Activated T-helper 9 cell treated with anti-CD3 and anti-CD28 coated beads, Interleukin-2, amount 50 U/mL, for 16 hours (primary cell): ENCODE measurements around the gene GAD1.

Experiments
- DNase-seq: peaks from one replicate; pipeline ENCODE4 v3.0.0-alpha.2; 2020; ENCODE audit warnings: low read depth

GAD1 gene

GRCh38 chr2:170816504-170817092 is at the start of gene GAD1:
TSS of gene GAD1 (plus strand) at chr2:170816887. CDS start at chr2:170818592, 1,705 bp downstream.
- peak; percentile 44 for DNase-seq

- peak; percentile 3 for DNase-seq
Measured at GRCh38 chr2:170770008-170770605, 46.6 kb upstream of the GAD1 start, which contains the start of gene ERICH2. TSS of gene ERICH2 (plus strand) at chr2:170770378. CDS start at chr2:170770682, 304 bp downstream.

GRCh38 chr2:170770606-170771420 is 45.9 kb upstream of the GAD1 start:
- peak; percentile 54 for DNase-seq

- DNase-seq: no peak
Measured at GRCh38 chr2:170771421-170771937, 45.2 kb upstream of the GAD1 start.

GRCh38 chr2:170772295-170772694 is 44.4 kb upstream of the GAD1 start:
- DNase-seq: no peak

GRCh38 chr2:170774074-170774473 is 42.6 kb upstream of the GAD1 start:
- no peak for DNase-seq

GRCh38 chr2:170778900-170779299 is 37.8 kb upstream of the GAD1 start:
- DNase-seq: no peak

- no peak for DNase-seq
Measured at GRCh38 chr2:170779304-170779703, 37.4 kb upstream of the GAD1 start.

GRCh38 chr2:170782673-170783072 is 34.0 kb upstream of the GAD1 start:
- no peak for DNase-seq

- no peak for DNase-seq
Measured at GRCh38 chr2:170783549-170783948, 33.1 kb upstream of the GAD1 start.

GRCh38 chr2:170798996-170799395 is 17.7 kb upstream of the GAD1 start:
- no peak for DNase-seq

GRCh38 chr2:170806548-170806947 is 10.1 kb upstream of the GAD1 start:
- DNase-seq: no peak

- DNase-seq: no peak
Measured at GRCh38 chr2:170812710-170813600, 3.7 kb upstream of the GAD1 start.

GRCh38 chr2:170813611-170814532 is 2.8 kb upstream of the GAD1 start:
- DNase-seq: no peak

GRCh38 chr2:170814533-170815230 is 2.0 kb upstream of the GAD1 start:
- no peak for DNase-seq

GRCh38 chr2:170815311-170815710 is 1.4 kb upstream of the GAD1 start:
- DNase-seq: no peak

GRCh38 chr2:170815746-170816503 is 762 bp upstream of the GAD1 start:
- peak; percentile 40 for DNase-seq

- no peak for DNase-seq
Measured at GRCh38 chr2:170817093-170818035, 677 bp downstream of the GAD1 start.
